GM12801 (cell line): ENCODE measurements around the gene SLC12A2.

ENCODE experiments used
- CTCF ChIP-seq: IDR thresholded peaks from one replicate; pipeline ENCODE4 v1.5.1; 2011; ENCODE audit warnings: control low read depth; ENCODE audit not compliant: insufficient read length; ENCODE audit errors: extremely low read depth

SLC12A2 gene

GRCh38 chr5:128083811-128084227 lies 253 bp downstream of the SLC12A2 start:
- no peak for TF ChIP-seq CTCF

GRCh38 chr5:128084228-128085167 lies 932 bp downstream of the SLC12A2 start:
- no peak for TF ChIP-seq CTCF

GRCh38 chr5:128085413-128085812 lies 1.8 kb downstream of the SLC12A2 start:
- no peak for TF ChIP-seq CTCF

- no peak for TF ChIP-seq CTCF
These were observed 8.0 kb downstream of the SLC12A2 start for GRCh38 chr5:128091579-128091978.

- no peak for TF ChIP-seq CTCF
These were observed 8.6 kb downstream of the SLC12A2 start for GRCh38 chr5:128092144-128092543.

- TF ChIP-seq CTCF, result no peak
These were observed 9.8 kb downstream of the SLC12A2 start for GRCh38 chr5:128093368-128093767.

- TF ChIP-seq CTCF, result no peak
These were observed 13.7 kb downstream of the SLC12A2 start for GRCh38 chr5:128097224-128097623.
